Activated naive CD4-positive, alpha-beta T cell treated with anti-CD3 and anti-CD28 coated beads for 36 hours (primary cell): Measurements from ENCODE around the gene PLEKHG2. TPM values are rescaled to one million over a fixed set of nuclear protein-coding genes. Genes with fewer than 3 reads are reported as not detected.
A peak's percentile ranks its signal among the peaks of the same experiment; 100 is the strongest.

Source experiments
- CTCF ChIA-PET: fragments of 350-600 bp; sonication (Branson Sonifier 250); formaldehyde crosslinking; loops from one replicate; lab custom pipeline; 2021; ENCODE audit warnings: antibody characterized with exemption; lab: Charles Lee
- DNase-seq: peaks from one replicate; pipeline ENCODE4 v3.0.0-alpha.2; 2020
- H3K27ac Mint-ChIP-seq: one replicate; pipeline ENCODE4 v1.8.0; 2021; ENCODE audit warnings: mild to moderate bottlenecking, mixed read lengths
- H3K27me3 Mint-ChIP-seq: one replicate; pipeline ENCODE4 v1.8.0; 2021; ENCODE audit warnings: low read depth, mixed read lengths
- H3K36me3 Mint-ChIP-seq: one replicate; pipeline ENCODE4 v1.8.0; 2021; ENCODE audit warnings: low read depth, mixed read lengths
- H3K4me1 Mint-ChIP-seq: one replicate; pipeline ENCODE4 v1.8.0; 2021; ENCODE audit warnings: low read depth, mixed read lengths
- H3K4me3 Mint-ChIP-seq: one replicate; pipeline ENCODE4 v1.8.0; 2021; ENCODE audit warnings: mild to moderate bottlenecking, moderate library complexity, mixed read lengths
- H3K9me3 Mint-ChIP-seq: one replicate; pipeline ENCODE4 v1.8.0; 2021; ENCODE audit warnings: mixed read lengths
- intact Hi-C: fragments of 100-400 bp; cut with micrococcal nuclease; formaldehyde crosslinking; loops from one replicate; pipeline ENCODE4 v1.15.1; 2023
- total RNA-seq, 2 experiments: library from RNA; stranded (reverse); gene quantifications; one replicate each; pipeline ENCODE4 v1.2.3, GENCODE V29; 2021

PLEKHG2 gene
- total RNA-seq, 2 experiments from 2014 or later = 27.3 to 34.6 TPM

- peaks cover 2% of the 10 kb centered on the region for H3K27me3 Mint-ChIP-seq
- intact Hi-C loops = loop anchor here (10.0 kb wide), 1 partner anchor 1205 kb away; no protein-coding TSS in a partner anchor
- H3K27ac Mint-ChIP-seq = peak overlapping the region; percentile 98
- CTCF ChIA-PET = interaction anchor here (1.4 to 3.7 kb wide), 2 partner anchors 12 to 26 kb away, joined by 3 to 26 read pairs; partner anchors contain the start of gene RPS16
- peak overlapping the region; percentile 97 for H3K4me3 Mint-ChIP-seq
- H3K4me1 Mint-ChIP-seq = peaks cover 50% of the 10 kb centered on the region
- no peaks in the 10 kb centered on the region for H3K9me3 Mint-ChIP-seq
- H3K36me3 Mint-ChIP-seq = peaks cover 29% of the 10 kb centered on the region
- DNase-seq = peak; percentile 95
These were observed 3.1 kb upstream of the PLEKHG2 start for GRCh38 chr19:39409208-39410016.

DNA sequence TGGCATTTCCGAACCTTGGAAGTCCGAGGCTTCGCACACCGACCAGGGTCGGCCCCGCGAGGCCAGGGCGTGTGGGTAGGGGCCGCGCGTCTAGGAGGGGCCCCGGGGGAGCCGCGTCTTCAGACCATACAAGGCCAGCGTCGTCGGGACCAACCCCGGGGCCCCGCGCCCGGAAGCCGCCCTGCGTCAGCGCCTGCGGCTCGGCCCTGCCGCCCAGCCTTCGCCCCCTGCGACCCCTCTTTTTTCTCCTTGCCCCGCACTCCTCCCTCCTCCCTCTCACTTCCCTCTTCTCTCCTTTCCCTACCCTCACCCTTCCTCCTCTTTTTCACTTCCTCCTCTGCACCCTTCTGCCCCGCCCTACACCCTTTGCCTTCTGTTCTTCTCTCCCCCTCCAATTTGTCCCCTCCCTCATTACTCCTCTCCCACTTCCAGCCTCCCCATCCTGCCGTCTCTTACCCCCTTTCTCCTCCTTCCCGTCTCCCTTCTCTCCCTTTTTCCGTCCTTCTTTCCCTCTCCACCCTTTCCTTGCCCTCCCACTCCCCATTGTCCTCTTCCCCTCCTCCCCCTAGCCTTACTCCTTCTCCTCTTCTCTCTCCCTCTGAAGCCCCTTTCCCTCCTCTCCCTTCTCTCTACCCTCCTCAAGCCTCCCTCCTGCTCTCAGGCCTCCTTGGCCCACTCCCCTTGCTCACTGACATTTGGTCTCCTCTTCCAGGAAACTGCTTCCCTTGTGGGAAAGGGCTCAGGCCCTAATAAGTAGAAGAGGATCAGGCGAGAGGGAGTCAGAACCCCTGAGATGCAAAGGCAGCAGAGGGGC lies 2.2 kb upstream of the PLEKHG2 start:
- peak; percentile 73 for DNase-seq
- Mint-ChIP-seq H3K4me1 (peaks cover 44% of the 10 kb centered on the region), H3K27me3 (peaks cover 2% of the 10 kb centered on the region), H3K27ac (peak overlapping the region; percentile 85), H3K36me3 (peaks cover 29% of the 10 kb centered on the region), H3K9me3 (no peaks in the 10 kb centered on the region), H3K4me3 (peak overlapping the region; percentile 82)
- CTCF ChIA-PET = interaction anchor here (3.7 kb wide), 1 partner anchor 13 kb away, joined by 26 read pairs; no protein-coding TSS in a partner anchor
- intact Hi-C loops = no loop called here

DNA sequence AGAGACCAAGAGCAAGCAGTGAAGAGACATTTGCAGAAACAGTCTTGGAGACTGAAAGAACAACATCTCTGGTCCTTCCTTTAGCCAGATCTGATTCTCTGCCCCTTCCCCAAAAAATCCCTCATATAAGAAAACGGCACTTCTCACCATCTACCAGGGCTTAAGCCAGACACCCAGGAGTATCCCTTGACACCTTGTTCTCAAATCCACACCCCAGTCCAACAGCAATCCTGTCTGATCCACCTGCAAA lies 1.7 kb upstream of the PLEKHG2 start:
- Mint-ChIP-seq H3K4me1 (peaks cover 39% of the 10 kb centered on the region), H3K4me3 (peak overlapping the region; percentile 82), H3K27me3 (peaks cover 2% of the 10 kb centered on the region), H3K9me3 (no peaks in the 10 kb centered on the region), H3K36me3 (peaks cover 29% of the 10 kb centered on the region), H3K27ac (peak overlapping the region; percentile 85)
- intact Hi-C loops = no loop called here
- CTCF ChIA-PET = interaction anchor here (0.9 to 2.1 kb wide), 6 partner anchors 9 to 173 kb away, joined by 3 to 97 read pairs (median 9); partner anchors contain the start of genes MED29 and PAF1
- DNase-seq = no peak

GRCh38 chr19:39411081-39411831 lies 1.2 kb upstream of the PLEKHG2 start:
- Mint-ChIP-seq H3K27me3 (peaks cover 2% of the 10 kb centered on the region), H3K36me3 (peaks cover 28% of the 10 kb centered on the region), H3K9me3 (no peaks in the 10 kb centered on the region), H3K4me1 (peaks cover 35% of the 10 kb centered on the region), H3K4me3 (peak overlapping the region; percentile 82), H3K27ac (peak overlapping the region; percentile 85)
- intact Hi-C loops = no loop called here
- DNase-seq = peak; percentile 34
- CTCF ChIA-PET = interaction anchor here (0.6 to 2.1 kb wide), 14 partner anchors 10 to 173 kb away, joined by 3 to 97 read pairs (median 5); partner anchors contain the start of genes GMFG, MED29, PAF1 and RPS16

DNA sequence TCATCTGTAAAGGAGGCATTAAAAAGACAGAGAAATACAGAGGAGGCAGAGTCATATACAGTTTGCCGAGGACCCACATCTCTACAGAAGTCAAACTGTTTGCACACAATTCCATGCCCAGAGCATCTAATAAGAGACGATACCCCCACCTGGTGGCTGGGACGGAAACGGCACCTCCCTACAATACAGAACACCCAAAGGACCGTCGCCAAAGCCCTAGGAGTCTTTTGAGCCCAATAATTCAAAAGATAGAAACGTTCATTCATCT lies 703 bp upstream of the PLEKHG2 start:
- H3K27me3 Mint-ChIP-seq = peaks cover 2% of the 10 kb centered on the region
- peak overlapping the region; percentile 82 for H3K4me3 Mint-ChIP-seq
- peaks cover 34% of the 10 kb centered on the region for H3K4me1 Mint-ChIP-seq
- peak overlapping the region; percentile 85 for H3K27ac Mint-ChIP-seq
- intact Hi-C loops = loop anchor here (1.0 kb wide), 11 partner anchors 9 to 289 kb away; partner anchors contain the start of genes EID2, MED29, PAF1 and SAMD4B
- CTCF ChIA-PET = interaction anchor here (0.6 to 2.1 kb wide), 14 partner anchors 10 to 174 kb away, joined by 3 to 97 read pairs (median 5); partner anchors contain the start of genes GMFG, MED29, PAF1 and RPS16
- H3K36me3 Mint-ChIP-seq = peaks cover 26% of the 10 kb centered on the region
- DNase-seq = peak; percentile 96
- H3K9me3 Mint-ChIP-seq = no peaks in the 10 kb centered on the region

- intact Hi-C loops = loop anchor here (1.0 kb wide), 11 partner anchors 11 to 291 kb away; partner anchors contain the start of genes EID2, MED29, PAF1 and SAMD4B
- CTCF ChIA-PET = interaction anchor here (1.8 to 2.1 kb wide), 2 partner anchors 15 to 23 kb away, joined by 7 to 97 read pairs; partner anchors contain the start of gene RPS16
- peaks cover 2% of the 10 kb centered on the region for H3K27me3 Mint-ChIP-seq
- H3K9me3 Mint-ChIP-seq = no peaks in the 10 kb centered on the region
- peaks cover 34% of the 10 kb centered on the region for H3K4me1 Mint-ChIP-seq
- peak overlapping the region; percentile 82 for H3K4me3 Mint-ChIP-seq
- no peak for DNase-seq
- H3K27ac Mint-ChIP-seq = peak overlapping the region; percentile 85
- H3K36me3 Mint-ChIP-seq = peaks cover 15% of the 10 kb centered on the region
These were observed 400 bp downstream of the PLEKHG2 start for GRCh38 chr19:39412867-39413271.

DNA sequence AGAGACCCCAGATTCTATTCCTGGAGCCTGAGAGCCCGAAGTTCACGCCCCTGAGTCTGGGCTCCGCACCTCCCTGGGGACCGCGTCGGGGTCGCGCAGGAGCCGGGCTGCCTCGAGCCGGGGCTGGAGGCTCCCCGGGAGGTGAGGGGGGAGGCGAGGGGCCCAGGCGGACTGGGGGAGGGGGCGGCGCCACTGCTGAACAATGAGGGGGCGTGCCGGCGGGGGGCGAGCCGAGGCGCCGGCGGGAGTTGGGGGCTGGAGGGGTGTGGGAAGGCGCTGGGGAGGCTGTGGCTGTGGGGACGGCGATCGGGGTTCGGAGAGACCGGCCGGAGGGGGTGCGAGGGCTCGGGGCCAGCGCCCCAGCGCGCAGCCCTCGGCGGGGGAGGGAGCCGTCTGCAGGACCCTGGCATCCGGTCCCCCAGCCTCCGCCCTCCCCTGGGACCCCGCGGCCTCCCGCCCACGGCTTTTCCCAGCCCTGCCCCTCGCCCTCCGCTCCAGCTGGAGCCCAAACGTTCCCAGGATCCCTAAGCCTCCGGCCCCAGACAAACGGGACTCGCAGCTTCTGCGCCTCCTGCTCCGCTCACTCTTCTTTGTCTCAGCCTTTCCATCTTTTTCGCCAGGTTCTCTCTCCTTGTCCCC lies 922 bp downstream of the PLEKHG2 start:
- H3K4me3 Mint-ChIP-seq = peak overlapping the region; percentile 85
- intact Hi-C loops = no loop called here
- peaks cover 34% of the 10 kb centered on the region for H3K4me1 Mint-ChIP-seq
- H3K27ac Mint-ChIP-seq = peak overlapping the region; percentile 85
- H3K36me3 Mint-ChIP-seq = peaks cover 10% of the 10 kb centered on the region
- no peaks in the 10 kb centered on the region for H3K9me3 Mint-ChIP-seq
- peak; percentile 29 for DNase-seq
- CTCF ChIA-PET = interaction anchor here (0.9 kb wide), 1 partner anchor 22 kb away, joined by 3 read pairs; the partner anchor contains the start of genes MED29 and PAF1
- H3K27me3 Mint-ChIP-seq = peaks cover 2% of the 10 kb centered on the region

GRCh38 chr19:39413911-39414608 lies 1.6 kb downstream of the PLEKHG2 start:
- peak overlapping the region; percentile 70 for H3K27ac Mint-ChIP-seq
- CTCF ChIA-PET = interaction anchor here (0.9 to 2.1 kb wide), 3 partner anchors 14 to 67 kb away, joined by 3 to 6 read pairs (median 4); partner anchors contain the start of genes MED29 and PAF1
- peak overlapping the region; percentile 85 for H3K4me3 Mint-ChIP-seq
- intact Hi-C loops = no loop called here
- H3K27me3 Mint-ChIP-seq = peaks cover 2% of the 10 kb centered on the region
- no peaks in the 10 kb centered on the region for H3K9me3 Mint-ChIP-seq
- DNase-seq = peak; percentile 35
- peaks cover 4% of the 10 kb centered on the region for H3K36me3 Mint-ChIP-seq
- peaks cover 30% of the 10 kb centered on the region for H3K4me1 Mint-ChIP-seq

DNA sequence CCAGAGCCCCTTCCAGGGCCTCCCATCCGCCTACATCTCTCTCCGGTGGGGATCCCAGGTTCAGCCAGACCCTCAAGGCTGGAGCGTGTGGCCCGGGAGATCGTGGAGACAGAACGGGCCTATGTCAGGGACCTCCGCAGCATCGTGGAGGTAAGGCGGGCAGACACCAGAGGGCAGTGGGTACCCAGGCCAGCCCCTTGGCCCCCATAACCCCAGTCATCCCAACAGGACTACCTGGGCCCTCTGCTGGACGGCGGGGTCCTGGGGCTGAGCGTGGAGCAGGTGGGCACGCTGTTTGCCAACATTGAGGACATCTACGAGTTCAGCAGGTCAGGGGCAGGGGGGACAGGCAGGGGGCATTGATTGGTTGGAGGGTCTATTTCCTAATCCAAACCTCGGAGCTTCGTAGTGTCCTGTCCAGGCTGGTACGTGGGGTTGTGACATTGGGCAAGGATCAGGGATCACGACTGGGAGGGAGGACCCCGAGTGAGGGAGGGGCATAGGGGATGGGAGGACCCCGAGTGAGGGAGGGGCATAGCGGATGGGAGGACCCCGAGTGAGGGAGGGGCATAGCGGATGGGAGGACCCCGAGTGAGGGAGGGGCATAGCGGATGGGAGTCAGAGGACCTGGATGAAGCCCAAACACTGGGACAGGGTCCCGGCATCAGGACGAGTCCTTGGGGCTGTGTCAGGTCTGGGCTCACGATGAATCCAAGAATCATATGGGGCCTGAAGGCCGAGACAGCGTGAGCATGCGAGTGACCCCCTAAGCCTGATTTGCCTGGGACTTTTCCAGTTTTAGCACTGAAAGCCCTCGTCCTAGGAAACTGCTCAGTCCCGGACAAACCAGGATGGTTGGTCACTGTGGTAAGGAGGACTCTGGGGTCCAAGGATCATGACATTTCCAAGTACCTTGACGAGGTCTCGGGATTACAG lies 2.9 kb downstream of the PLEKHG2 start:
- Mint-ChIP-seq H3K4me1 (peaks cover 26% of the 10 kb centered on the region), H3K4me3 (no peak overlapping the region), H3K27me3 (peaks cover 2% of the 10 kb centered on the region), H3K9me3 (no peaks in the 10 kb centered on the region), H3K36me3 (peaks cover 3% of the 10 kb centered on the region), H3K27ac (no peak overlapping the region)
- CTCF ChIA-PET = interaction anchor here (1.0 to 2.1 kb wide), 4 partner anchors 13 to 69 kb away, joined by 3 to 6 read pairs (median 4); partner anchors contain the start of gene RPS16
- DNase-seq = no peak
- intact Hi-C loops = no loop called here
